GM18909 (cell line): ENCODE data around the gene DRAP1.
"Not testable (repeated sequence)": the region's sequence is repeated elsewhere in the genome, so short reads cannot be mapped to it uniquely, and the experiment has no call there.

Experiments
- ATAC-seq: cut with Tn5 transposase; IDR thresholded peaks from one replicate; pipeline ENCODE4 v1.9.1; 2021; ENCODE audit warnings: mild to moderate bottlenecking; ENCODE audit not compliant: unreplicated experiment, poor library complexity

The DRAP1 gene

DNA sequence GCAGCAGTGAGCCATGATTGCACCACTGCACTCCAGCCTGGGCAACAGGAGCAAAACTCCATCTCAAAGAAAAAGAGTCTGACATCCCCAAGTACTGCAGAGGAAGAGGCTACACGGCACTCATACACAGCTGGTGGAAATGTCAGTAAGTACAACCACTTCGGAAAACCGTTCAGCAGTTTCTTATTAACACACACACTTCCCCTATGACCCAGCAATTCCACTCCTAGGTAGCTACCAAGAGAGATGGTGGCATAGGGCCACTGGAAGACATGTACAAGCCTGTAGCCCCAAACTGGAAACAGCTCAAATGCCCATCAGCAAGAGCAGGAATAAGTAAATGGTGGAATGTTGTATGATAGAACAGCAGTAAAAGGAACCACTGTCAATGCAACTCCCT is 3.3 kb downstream of the DRAP1 start:
- no peak for ATAC-seq

DNA sequence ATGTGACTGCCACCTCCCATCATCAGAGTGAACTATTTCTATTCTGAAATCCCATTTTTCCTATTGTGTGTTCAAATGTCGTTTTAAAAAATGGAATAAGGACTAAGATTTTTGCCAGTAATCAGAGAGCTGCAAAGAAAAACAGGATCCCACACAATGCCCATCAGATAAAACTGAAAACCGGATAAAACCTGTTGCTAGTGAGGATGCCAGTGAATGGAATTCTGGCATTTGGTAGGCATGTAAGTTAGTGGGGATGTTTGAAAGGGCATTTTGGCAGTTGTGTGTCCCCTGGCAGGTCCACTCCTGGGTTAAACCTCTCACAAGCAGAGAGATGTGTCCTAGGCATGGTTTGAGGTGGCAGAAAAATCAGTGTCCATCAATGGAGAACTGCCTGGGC is 6.2 kb downstream of the DRAP1 start:
- ATAC-seq, result no peak

GRCh38 chr11:65927904-65928397 is 8.7 kb downstream of the DRAP1 start:
- peak; percentile 72 for ATAC-seq

DNA sequence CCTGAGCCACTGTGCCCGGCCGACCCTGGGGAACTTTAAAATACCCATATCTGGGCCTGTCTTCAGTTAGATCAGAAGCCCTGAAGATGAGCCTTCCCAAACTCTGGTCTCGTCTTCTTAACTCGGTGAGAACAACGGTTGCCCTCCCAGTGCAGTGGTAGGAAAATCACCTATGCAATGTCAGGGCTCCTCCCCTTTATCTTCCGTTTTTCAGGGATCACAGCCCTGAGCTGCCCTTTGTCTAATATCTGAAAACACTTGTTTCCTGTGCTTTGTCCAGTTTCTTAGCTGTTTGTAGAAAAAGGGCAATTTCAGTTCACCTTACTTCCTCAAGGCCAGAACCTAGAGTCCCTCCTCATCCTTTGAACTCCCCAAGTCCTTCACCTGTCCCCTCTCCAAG is 9.4 kb downstream of the DRAP1 start:
- no peak for ATAC-seq

GRCh38 chr11:65931773-65932557 is 12.7 kb downstream of the DRAP1 start:
- no peak for ATAC-seq

GRCh38 chr11:65932558-65932919 is 13.3 kb downstream of the DRAP1 start:
- ATAC-seq, result no peak

GRCh38 chr11:65934014-65934413 is 14.8 kb downstream of the DRAP1 start:
- no peak for ATAC-seq

- ATAC-seq, result no peak
Observed at GRCh38 chr11:65937766-65938165, 18.5 kb downstream of the DRAP1 start.

- ATAC-seq, result no peak
Observed at GRCh38 chr11:65941720-65942310, 22.6 kb downstream of the DRAP1 start.

GRCh38 chr11:65942531-65942930 is 23.3 kb downstream of the DRAP1 start:
- no peak for ATAC-seq

DNA sequence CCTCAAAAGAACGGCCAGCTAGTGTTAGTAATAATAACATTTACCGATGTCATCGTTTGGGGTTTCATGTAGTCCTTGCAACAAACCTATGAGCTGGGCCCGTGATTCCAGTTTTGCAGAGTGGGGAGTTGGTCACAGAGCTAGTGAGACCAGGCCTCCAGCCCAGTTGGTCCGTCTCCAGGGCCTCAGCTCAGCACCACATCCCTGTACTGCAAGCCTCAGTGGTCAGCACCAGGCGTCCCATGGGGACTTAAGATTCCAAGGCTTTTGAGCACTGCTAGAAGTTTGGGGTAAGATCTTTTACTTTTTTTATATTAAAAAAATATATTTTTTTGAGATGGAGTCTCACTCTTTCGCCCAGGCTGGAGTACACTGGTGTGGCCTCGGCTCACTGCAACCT is 25.0 kb downstream of the DRAP1 start:
- ATAC-seq, result no peak

- no peak for ATAC-seq
Observed at GRCh38 chr11:65944767-65945166, 25.5 kb downstream of the DRAP1 start.

- ATAC-seq, result no peak
Observed at GRCh38 chr11:65945430-65945911, 26.2 kb downstream of the DRAP1 start, which contains the start of gene TSGA10IP. Gene TSGA10IP (plus strand): TSS chr11:65945480. CDS start chr11:65945676, 196 bp downstream.

- no peak for ATAC-seq
Observed at GRCh38 chr11:65945941-65946558, 26.8 kb downstream of the DRAP1 start.

DNA sequence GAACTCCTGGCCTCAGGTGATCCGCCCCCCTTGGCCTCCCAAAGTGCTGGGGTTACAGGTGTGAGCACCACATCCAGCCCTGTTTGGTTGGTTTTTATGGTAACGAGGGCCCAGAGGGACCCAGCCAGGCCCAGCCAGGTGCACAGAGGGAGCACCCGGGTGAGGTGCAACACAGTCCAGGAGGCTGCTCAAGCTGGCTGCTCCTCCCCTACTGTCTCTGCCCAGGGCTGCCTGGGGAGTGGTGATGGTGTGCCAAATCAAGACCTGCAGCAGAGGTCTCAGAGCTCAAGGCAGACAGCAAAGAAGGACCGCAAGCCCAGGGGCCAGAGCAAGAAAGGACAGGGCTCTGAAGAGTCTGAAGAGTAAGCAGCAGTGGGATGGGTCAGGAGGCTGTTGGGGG is 27.4 kb downstream of the DRAP1 start:
- no peak for ATAC-seq

GRCh38 chr11:65947133-65947532 is 27.9 kb downstream of the DRAP1 start:
- ATAC-seq, result no peak

DNA sequence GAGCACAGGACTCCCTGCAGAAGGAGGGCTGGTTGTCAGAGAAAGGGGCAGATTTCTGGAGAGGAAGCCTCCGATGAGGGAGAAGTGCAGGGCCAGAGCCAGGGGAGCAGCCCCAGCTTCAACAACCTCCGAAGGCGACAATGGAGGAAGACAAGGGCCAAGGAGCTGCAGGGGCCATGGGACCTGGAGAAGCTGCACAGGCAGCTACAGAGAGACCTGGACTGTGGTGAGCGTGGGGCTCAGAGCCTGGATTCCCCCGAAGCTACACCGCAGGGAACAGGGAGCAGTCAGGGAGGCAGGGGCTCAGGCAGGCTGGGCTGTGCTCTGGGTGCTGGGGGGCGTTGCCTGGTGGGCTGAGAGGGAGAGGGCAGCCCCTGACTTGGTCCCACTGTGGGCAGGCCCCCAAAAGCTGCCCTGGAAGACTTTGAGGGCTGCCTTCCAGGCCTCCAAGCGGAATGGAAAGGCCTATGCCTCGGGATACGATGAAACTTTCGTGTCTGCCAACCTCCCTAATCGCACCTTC is 28.4 kb downstream of the DRAP1 start:
- no peak for ATAC-seq

GRCh38 chr11:65950711-65951110 is 31.5 kb downstream of the DRAP1 start:
- not testable (repeated sequence) for ATAC-seq

DNA sequence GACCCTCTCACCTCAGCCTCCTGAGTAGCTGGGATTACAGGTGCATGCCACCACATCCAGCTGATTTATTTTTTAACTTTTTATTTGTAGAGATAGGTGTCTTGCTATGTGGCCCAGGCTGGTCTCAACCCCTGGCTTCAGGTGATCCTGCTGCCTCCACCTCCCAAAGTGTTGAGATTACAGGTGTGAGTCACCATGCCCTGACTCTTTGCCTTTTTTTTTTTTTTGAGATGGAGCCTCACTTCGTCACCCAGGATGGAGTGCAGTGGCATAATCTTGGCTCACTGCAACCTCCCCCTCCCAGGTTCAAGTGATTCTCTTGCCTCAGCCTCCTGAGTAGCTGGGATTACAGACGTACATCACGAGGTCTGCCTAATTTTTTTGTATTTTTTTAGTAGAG is 32.4 kb downstream of the DRAP1 start:
- not testable (repeated sequence) for ATAC-seq

GRCh38 chr11:65952052-65952521 is 32.9 kb downstream of the DRAP1 start:
- no peak for ATAC-seq

DNA sequence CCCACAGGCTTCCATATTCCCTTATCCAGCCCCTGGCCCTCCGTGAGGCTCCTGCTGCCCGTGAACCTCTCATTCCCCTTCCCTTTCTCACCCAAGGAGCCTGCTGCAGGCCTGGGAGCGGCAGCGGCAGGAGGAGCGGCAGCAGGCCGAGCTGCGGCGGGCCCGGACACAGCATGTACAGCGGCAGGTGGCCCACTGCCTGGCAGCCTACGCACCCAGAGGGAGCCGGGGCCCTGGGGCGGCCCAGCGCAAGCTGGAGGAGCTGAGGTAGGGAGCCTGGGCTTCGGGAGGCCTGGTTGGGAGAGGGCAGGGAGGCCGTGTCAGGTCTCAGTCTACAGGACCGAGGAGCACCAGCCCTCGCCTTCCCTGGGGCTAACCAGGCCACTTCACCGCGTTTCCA is 34.2 kb downstream of the DRAP1 start:
- no peak for ATAC-seq
